Left cardiac atrium (tissue), 4 donors: ENCODE data around the gene RASSF5. TPM values are rescaled to one million over a fixed set of nuclear protein-coding genes. Genes with fewer than 3 reads are reported as not detected.
"Not testable (repeated sequence)": the region's sequence is repeated elsewhere in the genome, so short reads cannot be mapped to it uniquely, and the experiment has no call there.

Experiments used
- ATAC-seq, 2 donors: fragments of 200-7000 bp; cut with Tn5 transposase; one replicate each; pipeline ENCODE4 v1.9.1; 2020; ENCODE audit warnings: mild to moderate bottlenecking in 2 of 2, moderate library complexity in 2 of 2
- DNase-seq: peaks from one replicate; pipeline ENCODE4 v3.0.0-alpha.2; 2020
- intact Hi-C, 2 donors: fragments of 100-400 bp; cut with DNase I; formaldehyde crosslinking; loops; one replicate each; pipeline versions ENCODE4 v1.14.1 to v1.15.1; 2022 to 2023
- total RNA-seq, 2 donors: library from RNA; stranded (reverse); fragmentation: NEBNext Ultra II Directional; extraction: Animal tissue kit (Norgen Biotek cat#: 25700); gene quantifications; one replicate each; pipeline ENCODE4 v1.2.1, GENCODE V29; 2021
- donor health status: DM: no; HTN: yes; CAD: no.
- donor health status: DM: no; HTN: yes; CAD: no; lungs with severe emphysema.
- donor health status: DM: yes; HTN: yes; CAD: no.
- donor health status: Dilated cardiomyopathy.

The RASSF5 gene
- total RNA-seq, 2 donors from 2014 or later, result 7.8 to 10.0 TPM

DNA sequence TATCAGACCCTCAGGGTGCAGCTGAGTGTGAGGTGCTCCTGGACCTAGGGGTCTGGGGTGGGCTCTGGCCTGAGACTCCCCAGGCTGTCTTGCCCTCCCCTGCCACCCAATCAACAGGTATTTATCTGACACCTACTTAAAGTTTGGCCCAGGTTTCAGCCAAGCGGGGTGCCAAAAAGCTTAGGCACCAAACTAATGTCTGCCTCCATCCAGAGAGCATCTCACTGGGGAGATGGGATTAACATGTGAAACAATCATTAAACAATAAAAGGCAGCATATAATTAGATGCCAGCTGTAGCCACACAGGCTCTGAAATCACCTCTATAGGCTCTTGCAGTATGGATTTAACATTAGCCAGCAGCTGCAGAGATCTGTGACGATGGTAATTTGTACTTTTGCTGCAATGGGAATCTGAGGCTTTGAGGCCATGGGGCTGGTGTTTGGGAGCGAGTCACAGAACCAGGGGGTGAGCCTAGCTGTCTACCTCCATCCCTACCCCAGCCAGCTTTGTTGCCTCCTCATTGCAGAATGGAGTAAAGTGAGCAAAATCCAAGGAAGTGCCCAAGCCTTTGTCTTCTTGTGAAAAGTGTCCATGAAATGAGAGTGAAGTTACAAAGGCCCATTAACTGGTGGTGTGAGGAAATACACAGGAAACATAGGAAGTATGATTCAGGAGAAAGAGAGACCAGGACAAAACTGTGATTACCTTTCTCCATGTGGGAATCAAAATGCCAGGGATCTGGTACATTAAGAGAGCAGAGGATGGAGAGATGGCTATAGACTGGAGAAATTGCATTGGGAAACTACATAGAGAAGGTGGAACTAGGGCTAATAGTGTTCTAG is 68.8 kb downstream of the RASSF5 start:
- DNase-seq (no peak), ATAC-seq (peak in 1 of 2 donors; percentile 5)
- intact Hi-C loops, result no loop called here

DNA sequence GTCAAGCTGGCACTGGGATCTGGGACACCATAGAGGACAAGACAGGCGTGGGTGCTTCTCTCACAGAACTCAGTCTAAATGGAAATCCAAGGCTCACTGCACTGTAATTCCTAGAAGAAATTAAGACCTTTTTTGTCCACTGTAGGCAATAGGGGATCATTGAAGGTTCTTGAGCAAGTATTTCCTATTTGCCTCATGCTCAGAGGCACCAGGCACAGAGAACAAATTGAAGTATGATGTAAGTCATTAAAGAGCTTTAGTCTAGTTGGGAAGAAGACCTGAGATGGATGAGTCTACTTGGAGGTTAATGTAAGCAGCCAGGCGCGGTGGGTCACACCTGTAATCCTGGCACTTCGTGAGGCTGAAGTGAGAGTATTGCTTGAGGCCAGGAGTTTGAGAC is 70.3 kb downstream of the RASSF5 start:
- intact Hi-C loops, result no loop called here
- no peak for ATAC-seq
- no peak for DNase-seq

DNA sequence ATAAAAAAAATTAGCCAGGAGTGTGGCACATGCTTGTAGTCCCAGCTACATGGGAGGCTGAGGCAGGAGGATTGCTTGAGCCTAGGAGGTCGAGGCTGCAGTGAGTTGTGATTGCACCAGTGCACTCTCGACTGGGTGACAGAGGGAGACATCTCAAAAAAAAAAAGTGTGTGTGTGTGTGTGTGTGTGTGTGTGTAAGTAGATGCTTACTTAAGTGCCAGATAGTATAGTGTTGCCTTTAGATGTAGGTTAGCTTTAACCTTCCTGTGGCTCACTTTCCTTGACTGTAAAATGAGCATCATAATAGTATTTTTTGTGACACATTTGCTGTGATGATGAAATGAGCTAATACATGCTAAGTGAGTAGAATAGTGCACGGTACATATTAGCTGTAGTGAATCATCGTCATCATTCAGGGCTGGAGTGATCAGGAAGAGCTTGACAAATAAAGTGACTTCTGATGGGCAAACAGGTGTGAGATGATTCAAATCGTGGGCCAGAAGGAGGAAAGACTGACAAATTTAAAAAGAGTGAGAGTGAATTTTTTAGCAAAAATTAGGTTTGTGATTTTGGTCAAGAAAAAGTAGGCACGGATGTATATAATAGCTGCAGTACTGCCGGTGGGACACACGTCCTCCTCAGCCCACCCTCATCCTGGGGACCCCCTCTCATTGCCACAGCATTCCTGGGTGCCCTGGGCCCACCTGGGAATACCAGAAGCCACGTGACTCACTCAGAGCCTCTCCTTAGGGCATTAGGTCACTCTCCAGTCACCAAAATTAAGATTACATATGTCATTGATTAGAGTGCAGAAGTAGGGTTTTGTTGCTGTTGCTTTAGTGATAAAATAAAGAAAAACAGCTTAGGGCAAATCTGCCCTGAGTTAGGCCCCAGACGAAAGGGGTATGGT is 71.0 kb downstream of the RASSF5 start:
- DNase-seq (no peak), ATAC-seq (no peak)
- intact Hi-C loops, result no loop called here

DNA sequence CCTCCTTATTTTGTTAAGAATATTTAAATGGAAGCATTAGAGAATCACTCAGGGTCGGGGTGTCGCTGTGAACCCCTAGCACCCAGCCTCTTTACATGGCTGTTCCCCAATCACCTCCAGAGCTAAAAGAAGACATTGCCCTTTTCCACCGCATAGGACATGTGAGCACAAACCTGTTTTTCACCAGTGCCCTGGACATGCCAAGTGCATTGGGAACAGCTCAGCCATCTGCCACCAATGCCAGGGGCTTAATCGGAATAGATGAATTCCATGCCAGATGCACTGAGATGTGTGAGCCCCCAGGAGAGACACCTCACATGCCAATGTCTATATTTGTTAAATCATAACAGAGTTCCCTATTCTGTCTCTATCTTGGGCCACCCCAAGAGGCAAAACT is 71.6 kb downstream of the RASSF5 start:
- DNase-seq (no peak), ATAC-seq (no peak)
- intact Hi-C loops, result no loop called here

DNA sequence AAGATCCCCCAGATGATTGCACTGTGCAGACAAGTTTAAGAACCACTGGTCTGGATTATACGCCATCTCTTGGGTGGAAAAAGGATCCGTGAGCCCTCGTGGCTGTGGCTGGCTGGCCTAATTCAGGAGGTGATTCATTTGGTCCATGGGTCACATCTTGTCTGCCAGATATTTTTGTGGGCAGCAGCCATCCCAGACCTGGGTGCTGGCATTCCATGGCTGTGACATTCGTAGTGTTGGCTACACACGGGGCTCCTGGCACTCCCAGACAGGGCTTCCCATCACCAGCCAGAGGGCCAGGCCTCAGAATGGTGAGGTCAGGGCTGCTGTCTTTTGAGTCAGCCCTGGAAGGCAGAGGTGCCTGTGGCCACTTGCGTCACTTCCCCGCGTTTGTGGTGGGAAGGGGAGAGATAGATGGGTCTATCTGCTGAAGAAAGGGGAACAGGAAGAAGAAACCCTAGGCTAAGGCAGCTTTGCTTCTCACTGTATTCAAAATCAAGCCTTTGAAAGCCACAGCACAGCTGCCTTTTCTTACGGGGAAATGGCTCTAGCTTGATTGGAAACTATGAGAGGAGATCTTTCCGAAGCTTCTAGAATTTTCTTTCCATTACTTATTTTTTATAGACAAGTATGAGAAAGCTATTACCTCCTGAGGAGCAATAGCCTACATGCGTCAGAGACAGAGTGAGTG is 72.6 kb downstream of the RASSF5 start:
- intact Hi-C loops, result loop anchor here (5.0 kb wide), 3 partner anchors 33 to 88 kb away; no protein-coding TSS in a partner anchor
- peak; percentile 80 for DNase-seq
- ATAC-seq, result peak; percentile 53 to 74

DNA sequence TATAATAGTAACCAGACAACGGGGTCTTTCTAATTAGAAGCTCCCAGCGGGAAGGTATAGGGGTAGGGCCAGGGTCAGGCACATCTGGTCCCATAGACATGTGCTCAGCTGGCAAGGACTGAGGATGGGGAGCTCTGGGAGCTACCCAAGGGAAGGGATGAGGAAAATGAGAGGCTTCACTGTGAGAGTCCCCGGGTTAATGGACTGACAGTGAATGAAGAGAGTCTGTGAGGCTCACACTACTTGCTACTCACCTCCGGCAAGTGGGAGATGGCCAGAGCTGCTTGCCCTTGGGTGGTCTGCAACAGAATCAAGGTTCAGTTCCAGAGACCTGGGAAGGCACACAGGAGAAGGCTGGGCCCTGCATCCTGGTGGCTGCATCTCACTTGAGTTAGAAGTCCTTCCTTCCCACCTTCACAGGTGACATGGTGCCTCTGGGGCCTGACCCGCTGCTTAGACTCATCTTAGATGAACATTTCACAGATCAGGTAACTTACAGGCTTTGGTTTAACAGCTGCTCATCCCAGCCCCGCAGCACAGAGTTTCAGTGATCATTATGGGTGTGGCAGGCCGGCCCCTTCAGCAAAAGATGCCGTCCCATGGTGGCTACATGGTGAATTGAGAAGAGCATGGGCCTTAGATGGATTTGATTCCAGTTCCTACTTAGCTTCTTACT is 73.2 kb downstream of the RASSF5 start:
- no peak for DNase-seq
- intact Hi-C loops, result loop anchor here (5.0 kb wide), 3 partner anchors 33 to 88 kb away; no protein-coding TSS in a partner anchor
- no peak for ATAC-seq

DNA sequence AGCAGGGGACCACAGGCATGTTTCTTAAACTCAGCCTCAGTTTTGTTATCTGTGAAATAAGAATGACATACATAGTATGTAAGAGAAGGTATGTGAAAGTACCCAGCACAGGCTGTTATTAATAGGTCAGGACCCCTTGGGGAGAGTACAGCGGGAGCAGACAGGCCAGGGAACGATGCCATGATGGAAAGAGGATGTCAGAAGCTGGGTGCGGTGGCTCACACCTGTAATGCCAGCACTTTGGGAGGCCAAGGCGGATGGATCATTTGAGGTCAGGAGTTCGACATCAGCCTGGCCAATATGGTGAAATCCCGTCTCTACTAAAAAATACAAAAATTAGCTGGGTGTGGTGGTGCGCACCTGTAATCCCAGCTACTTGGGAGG is 73.8 kb downstream of the RASSF5 start:
- intact Hi-C loops, result loop anchor here (5.0 kb wide), 3 partner anchors 34 to 89 kb away; no protein-coding TSS in a partner anchor
- not testable (repeated sequence) for DNase-seq, ATAC-seq

DNA sequence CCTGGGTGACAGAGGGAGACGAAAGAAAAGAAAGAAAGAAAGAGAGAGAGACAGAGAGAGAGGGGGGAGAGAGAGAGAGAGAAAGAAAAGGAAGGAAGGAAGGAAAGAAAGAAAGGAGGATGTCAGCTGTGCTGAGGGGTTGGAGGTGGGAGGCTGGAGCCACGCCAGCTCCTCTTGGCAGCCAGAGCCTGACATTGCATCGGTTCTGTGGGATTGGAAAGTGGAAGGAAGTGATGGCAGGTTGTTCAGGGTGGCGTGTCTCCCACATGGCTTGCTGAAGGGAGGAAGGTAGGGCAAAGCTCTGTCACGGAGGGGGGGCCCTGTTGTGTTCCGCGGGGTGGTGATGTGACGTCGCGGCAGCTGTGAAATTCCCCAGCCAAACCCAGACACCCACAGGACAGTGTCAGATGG is 74.2 kb downstream of the RASSF5 start:
- intact Hi-C loops, result loop anchor here (5.0 kb wide), 3 partner anchors 34 to 89 kb away; no protein-coding TSS in a partner anchor
- ATAC-seq, result no peak
- DNase-seq, result peak; percentile 46

DNA sequence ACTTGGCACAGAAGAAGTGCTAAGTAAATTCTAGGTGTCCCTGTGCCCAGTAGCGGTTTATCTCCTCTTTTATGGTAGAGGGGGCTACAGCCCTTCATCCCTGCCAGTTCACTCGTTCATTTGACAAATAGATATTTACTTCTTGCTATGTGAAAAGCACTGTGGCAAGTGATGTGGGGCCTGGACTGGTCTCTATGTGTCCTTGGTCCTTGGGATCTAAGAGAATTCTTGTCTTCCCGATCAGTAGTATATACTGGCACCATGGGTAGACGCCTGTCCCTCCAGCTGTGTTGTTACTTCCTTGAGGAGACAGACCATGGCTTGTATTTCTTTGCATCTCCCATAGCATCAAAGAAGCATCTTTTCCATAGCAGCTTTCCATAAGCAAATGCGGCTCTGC is 75.2 kb downstream of the RASSF5 start:
- intact Hi-C loops, result loop anchor here (5.0 kb wide), 3 partner anchors 35 to 90 kb away; no protein-coding TSS in a partner anchor
- ATAC-seq (no peak), DNase-seq (no peak)

DNA sequence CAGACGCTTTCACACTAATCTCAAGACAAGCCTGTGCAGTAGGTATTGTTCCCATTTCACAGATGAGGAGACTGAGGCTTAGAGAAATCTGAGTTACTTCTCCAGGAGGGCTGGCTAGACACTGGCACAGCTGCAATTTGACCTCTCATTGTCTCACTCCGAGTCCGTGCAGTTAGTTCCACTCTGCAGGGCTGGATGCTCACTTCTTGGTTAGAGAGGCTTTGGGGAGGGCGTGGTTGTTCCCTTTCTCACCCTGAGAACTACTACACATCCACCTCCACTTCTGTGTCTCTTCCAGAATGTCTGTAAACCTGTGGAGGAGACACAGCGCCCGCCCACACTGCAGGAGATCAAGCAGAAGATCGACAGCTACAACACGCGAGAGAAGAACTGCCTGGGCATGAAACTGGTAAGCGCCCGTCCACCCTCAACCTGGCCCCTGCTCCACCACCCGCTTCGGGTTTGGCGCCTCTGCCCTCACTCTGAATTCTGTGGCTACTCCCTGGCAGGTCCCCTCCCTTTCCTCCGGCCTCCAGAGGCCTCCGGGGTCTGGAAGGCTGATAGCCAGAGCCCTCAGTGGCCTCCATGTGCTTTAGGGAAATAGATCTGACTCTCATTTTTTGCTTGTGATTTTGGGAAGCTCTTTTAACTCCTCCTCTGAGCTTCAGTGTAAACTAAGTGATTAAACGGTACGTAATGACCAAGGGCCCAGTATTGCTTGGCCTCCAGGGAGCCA is 75.8 kb downstream of the RASSF5 start:
- DNase-seq, result no peak
- ATAC-seq, result no peak
- intact Hi-C loops, result loop anchor here (5.0 kb wide), 3 partner anchors 36 to 91 kb away; no protein-coding TSS in a partner anchor

DNA sequence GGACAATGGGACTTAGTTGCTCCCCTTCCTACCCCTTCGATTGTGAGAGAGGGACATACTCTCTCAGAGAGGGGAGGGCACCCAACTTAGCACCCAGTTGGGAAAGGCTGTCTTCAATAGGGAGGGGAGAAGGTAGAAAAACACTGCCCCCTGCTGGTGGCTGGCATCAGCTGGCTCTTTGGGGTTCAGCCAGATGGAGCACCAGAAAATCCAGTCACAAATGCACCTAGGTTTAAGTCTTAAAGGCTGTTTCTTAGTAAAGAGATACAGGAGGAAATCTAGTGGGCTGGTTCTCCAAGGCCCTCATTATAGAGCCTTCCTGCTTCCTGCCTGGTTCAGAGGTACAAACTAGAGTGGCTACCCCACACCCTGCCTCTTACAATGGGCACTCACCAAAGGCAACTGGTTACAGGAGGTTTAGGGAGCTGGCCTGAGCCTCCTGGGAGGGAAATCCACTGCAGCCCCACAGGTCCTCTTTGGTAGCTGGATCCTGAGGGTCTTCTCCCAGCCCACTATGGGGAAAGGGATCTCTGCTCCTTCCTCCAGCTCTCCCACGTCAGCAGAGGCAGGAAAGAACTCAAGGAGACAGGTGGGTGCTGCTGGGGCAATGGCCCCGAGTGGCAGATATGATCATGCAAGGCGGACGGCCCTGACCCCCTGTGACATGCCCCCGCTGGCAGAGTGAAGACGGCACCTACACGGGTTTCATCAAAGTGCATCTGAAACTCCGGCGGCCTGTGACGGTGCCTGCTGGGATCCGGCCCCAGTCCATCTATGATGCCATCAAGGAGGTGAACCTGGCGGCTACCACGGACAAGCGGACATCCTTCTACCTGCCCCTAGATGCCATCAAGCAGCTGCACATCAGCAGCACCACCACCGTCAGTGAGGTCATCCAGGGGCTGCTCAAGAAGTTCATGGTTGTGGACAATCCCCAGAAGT is 76.6 kb downstream of the RASSF5 start:
- DNase-seq (peak; percentile 80), ATAC-seq (peak; percentile 55 to 72)
- intact Hi-C loops, result loop anchor here (1.0 to 5.0 kb wide), 4 partner anchors 37 to 94 kb away; no protein-coding TSS in a partner anchor

DNA sequence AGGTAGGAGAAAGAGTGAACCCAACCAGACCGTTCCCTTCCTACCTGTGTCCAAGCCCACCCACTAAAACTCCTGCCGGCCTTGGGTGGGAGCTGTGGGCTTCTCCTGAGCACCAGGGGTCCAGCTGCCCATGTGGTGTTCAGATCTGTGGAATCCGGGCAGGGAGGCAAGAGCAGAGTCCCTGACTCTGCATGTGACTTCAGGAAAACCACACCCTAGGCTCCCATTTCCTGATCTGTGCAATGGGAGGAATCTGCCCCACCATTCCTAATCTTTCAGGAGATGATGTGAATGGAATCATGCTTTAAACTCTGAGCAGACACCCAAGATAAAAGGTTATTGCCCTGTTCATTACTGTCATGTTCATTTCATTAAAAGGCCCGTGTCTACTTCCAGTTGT is 77.4 kb downstream of the RASSF5 start:
- DNase-seq, result no peak
- no peak for ATAC-seq
- intact Hi-C loops, result loop anchor here (1.0 to 5.0 kb wide), 4 partner anchors 37 to 94 kb away; no protein-coding TSS in a partner anchor

DNA sequence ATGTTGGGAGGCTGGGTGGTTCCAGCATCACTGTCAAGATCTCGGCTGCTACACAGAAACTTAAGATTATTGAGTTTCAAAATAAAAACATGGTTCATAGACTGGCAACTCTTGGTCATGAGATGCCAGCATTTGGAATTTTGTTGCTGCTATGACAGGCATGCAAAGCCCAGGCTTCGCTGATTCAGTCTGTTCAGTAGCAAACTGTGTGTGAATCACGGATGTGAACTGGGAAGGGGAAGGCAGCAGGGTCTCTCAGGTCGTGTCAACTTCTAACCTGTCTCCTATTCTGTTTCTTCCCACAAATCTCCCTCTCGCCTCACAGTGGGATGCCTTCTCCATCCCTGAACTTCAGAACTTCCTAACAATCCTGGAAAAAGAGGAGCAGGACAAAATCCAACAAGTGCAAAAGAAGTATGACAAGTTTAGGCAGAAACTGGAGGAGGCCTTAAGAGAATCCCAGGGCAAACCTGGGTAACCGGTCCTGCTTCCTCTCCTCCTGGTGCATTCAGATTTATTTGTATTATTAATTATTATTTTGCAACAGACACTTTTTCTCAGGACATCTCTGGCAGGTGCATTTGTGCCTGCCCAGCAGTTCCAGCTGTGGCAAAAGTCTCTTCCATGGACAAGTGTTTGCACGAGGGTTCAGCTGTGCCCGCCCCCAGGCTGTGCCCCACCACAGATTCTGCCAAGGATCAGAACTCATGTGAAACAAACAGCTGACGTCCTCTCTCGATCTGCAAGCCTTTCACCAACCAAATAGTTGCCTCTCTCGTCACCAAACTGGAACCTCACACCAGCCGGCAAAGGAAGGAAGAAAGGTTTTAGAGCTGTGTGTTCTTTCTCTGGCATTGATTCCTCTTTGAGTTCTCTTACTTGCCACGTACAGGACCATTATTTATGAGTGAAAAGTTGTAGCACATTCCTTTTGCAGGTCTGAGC is 79.4 kb downstream of the RASSF5 start:
- intact Hi-C loops, result no loop called here
- DNase-seq (no peak), ATAC-seq (no peak)

DNA sequence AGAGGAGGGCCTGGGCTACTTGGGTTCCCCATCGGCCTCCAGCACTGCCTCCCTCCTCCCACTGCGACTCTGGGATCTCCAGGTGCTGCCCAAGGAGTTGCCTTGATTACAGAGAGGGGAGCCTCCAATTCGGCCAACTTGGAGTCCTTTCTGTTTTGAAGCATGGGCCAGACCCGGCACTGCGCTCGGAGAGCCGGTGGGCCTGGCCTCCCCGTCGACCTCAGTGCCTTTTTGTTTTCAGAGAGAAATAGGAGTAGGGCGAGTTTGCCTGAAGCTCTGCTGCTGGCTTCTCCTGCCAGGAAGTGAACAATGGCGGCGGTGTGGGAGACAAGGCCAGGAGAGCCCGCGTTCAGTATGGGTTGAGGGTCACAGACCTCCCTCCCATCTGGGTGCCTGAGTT is 80.6 kb downstream of the RASSF5 start:
- intact Hi-C loops, result no loop called here
- ATAC-seq, result no peak
- DNase-seq, result no peak

DNA sequence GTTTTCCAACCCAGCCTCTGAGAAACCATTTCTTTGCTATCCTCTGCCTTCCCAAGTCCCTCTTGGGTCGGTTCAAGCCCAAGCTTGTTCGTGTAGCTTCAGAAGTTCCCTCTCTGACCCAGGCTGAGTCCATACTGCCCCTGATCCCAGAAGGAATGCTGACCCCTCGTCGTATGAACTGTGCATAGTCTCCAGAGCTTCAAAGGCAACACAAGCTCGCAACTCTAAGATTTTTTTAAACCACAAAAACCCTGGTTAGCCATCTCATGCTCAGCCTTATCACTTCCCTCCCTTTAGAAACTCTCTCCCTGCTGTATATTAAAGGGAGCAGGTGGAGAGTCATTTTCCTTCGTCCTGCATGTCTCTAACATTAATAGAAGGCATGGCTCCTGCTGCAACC is 81.2 kb downstream of the RASSF5 start:
- ATAC-seq (no peak), DNase-seq (no peak)
- intact Hi-C loops, result no loop called here

DNA sequence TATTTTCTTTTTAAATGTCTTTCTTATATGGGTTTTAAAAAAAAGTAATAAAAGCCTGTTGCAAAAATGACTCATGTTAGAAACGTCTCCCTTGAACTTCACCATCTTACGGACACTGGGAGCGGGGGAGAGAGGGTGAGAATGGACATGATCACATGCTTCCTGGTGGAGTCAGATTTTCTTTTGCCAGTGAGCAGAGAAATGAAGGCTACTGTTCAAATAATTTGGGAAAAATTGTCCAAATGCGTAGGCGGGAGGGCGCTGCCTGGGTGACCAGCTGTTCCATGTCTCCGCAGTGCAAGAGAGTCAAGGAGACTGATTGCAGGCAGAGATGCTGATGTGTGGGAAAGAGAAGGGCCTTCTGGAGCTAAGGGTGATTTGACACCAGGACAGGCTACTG is 81.9 kb downstream of the RASSF5 start:
- DNase-seq (peak; percentile 43), ATAC-seq (peak; percentile 69 to 86)
- intact Hi-C loops, result no loop called here
